Chondrocyte (in vitro differentiated cells): Measurements from ENCODE around the gene TICAM1. TPM values are rescaled to one million over a fixed set of nuclear protein-coding genes. Genes with fewer than 3 reads are reported as not detected.
"Not testable (repeated sequence)": the region's sequence is repeated elsewhere in the genome, so short reads cannot be mapped to it uniquely, and the experiment has no call there.

Source experiments
- DNase-seq: peaks from one replicate; pipeline ENCODE4 v3.0.0; 2021; ENCODE audit warnings: mixed read lengths, low spot score
- H3K27ac Mint-ChIP-seq: one replicate; pipeline ENCODE4 v1.8.0; 2021; ENCODE audit warnings: mild to moderate bottlenecking, moderate library complexity, mixed read lengths; ENCODE audit not compliant: unreplicated experiment
- H3K27me3 Mint-ChIP-seq: 2 replicates; pipeline ENCODE4 v1.8.0; 2021; ENCODE audit warnings: low read depth, mixed read lengths
- H3K36me3 Mint-ChIP-seq: 2 replicates; pipeline ENCODE4 v1.8.0; 2021; ENCODE audit warnings: low read depth, mixed read lengths
- H3K4me1 Mint-ChIP-seq: 2 replicates; pipeline ENCODE4 v1.8.0; 2021; ENCODE audit warnings: low read depth, mild to moderate bottlenecking, mixed read lengths
- H3K4me3 Mint-ChIP-seq: one replicate; pipeline ENCODE4 v1.8.0; 2021; ENCODE audit warnings: mild to moderate bottlenecking, moderate library complexity, mixed read lengths; ENCODE audit not compliant: unreplicated experiment
- H3K9me3 Mint-ChIP-seq: 2 replicates; pipeline ENCODE4 v1.8.0; 2021; ENCODE audit warnings: low read depth, mixed read lengths
- CTCF ChIP-seq: fragments of 200-600 bp; sonication (generic); IDR thresholded peaks from 2 replicates; pipeline ENCODE4 v1.5.0; 2021; ENCODE audit warnings: antibody characterized with exemption, mild to moderate bottlenecking, moderate library complexity
- total RNA-seq: library from RNA; stranded (reverse); gene quantifications from 3 replicates; pipeline ENCODE4 v1.2.1, GENCODE V29; 2021

The TICAM1 gene
- total RNA-seq, 1 donor from 2014 or later = 12.3 TPM

GRCh38 chr19:4801085-4801619 is 30.4 kb downstream of the TICAM1 start:
- Mint-ChIP-seq H3K36me3 (peaks cover 5% of the 10 kb centered on the region), H3K27ac (no peak overlapping the region), H3K4me3 (no peak overlapping the region), H3K4me1 (no peaks in the 10 kb centered on the region), H3K9me3 (no peaks in the 10 kb centered on the region), H3K27me3 (no peaks in the 10 kb centered on the region)
- TF ChIP-seq CTCF = no peak
- DNase-seq = no peak

GRCh38 chr19:4800591-4801081 is 30.9 kb downstream of the TICAM1 start:
- Mint-ChIP-seq H3K36me3 (peaks cover 5% of the 10 kb centered on the region), H3K9me3 (no peaks in the 10 kb centered on the region), H3K27ac (no peak overlapping the region), H3K4me1 (no peaks in the 10 kb centered on the region), H3K27me3 (no peaks in the 10 kb centered on the region), H3K4me3 (no peak overlapping the region)
- TF ChIP-seq CTCF = no peak
- DNase-seq = no peak

- Mint-ChIP-seq H3K9me3 (no peaks in the 10 kb centered on the region), H3K4me3 (no peak overlapping the region), H3K4me1 (peaks cover 21% of the 10 kb centered on the region), H3K36me3 (peaks cover 7% of the 10 kb centered on the region), H3K27me3 (no peaks in the 10 kb centered on the region), H3K27ac (no peak overlapping the region)
- no peak for DNase-seq
- no peak for TF ChIP-seq CTCF
Observed at GRCh38 chr19:4795400-4795799, 36.1 kb downstream of the TICAM1 start.

GRCh38 chr19:4794971-4795370 is 36.5 kb downstream of the TICAM1 start:
- Mint-ChIP-seq H3K4me1 (peaks cover 21% of the 10 kb centered on the region), H3K4me3 (no peak overlapping the region), H3K27ac (no peak overlapping the region), H3K27me3 (no peaks in the 10 kb centered on the region), H3K36me3 (peaks cover 7% of the 10 kb centered on the region), H3K9me3 (no peaks in the 10 kb centered on the region)
- no peak for TF ChIP-seq CTCF
- DNase-seq = no peak

- not testable (repeated sequence) for DNase-seq, H3K9me3 Mint-ChIP-seq, H3K27me3 Mint-ChIP-seq, H3K36me3 Mint-ChIP-seq, H3K27ac Mint-ChIP-seq
- H3K4me3 Mint-ChIP-seq = peak overlapping the region; percentile 70
- H3K4me1 Mint-ChIP-seq = peaks cover 21% of the 10 kb centered on the region
Observed at GRCh38 chr19:4793278-4793677, 38.2 kb downstream of the TICAM1 start.

GRCh38 chr19:4792866-4793195 is 38.7 kb downstream of the TICAM1 start:
- Mint-ChIP-seq H3K4me3 (peak overlapping the region; percentile 70), H3K4me1 (peaks cover 21% of the 10 kb centered on the region)
- H3K36me3 Mint-ChIP-seq, H3K27ac Mint-ChIP-seq, H3K27me3 Mint-ChIP-seq, H3K9me3 Mint-ChIP-seq: not testable (repeated sequence)
- peak; percentile 92 for DNase-seq

GRCh38 chr19:4792019-4792865 is 39.3 kb downstream of the TICAM1 start:
- Mint-ChIP-seq H3K4me1 (peaks cover 21% of the 10 kb centered on the region), H3K4me3 (peak overlapping the region; percentile 70), H3K27ac (peak overlapping the region; percentile 91)
- not testable (repeated sequence) for H3K27me3 Mint-ChIP-seq, H3K36me3 Mint-ChIP-seq, H3K9me3 Mint-ChIP-seq
- DNase-seq = peak; percentile 89
